Measurements from ENCODE around the gene ZNF324.

The ZNF324 gene

DNA sequence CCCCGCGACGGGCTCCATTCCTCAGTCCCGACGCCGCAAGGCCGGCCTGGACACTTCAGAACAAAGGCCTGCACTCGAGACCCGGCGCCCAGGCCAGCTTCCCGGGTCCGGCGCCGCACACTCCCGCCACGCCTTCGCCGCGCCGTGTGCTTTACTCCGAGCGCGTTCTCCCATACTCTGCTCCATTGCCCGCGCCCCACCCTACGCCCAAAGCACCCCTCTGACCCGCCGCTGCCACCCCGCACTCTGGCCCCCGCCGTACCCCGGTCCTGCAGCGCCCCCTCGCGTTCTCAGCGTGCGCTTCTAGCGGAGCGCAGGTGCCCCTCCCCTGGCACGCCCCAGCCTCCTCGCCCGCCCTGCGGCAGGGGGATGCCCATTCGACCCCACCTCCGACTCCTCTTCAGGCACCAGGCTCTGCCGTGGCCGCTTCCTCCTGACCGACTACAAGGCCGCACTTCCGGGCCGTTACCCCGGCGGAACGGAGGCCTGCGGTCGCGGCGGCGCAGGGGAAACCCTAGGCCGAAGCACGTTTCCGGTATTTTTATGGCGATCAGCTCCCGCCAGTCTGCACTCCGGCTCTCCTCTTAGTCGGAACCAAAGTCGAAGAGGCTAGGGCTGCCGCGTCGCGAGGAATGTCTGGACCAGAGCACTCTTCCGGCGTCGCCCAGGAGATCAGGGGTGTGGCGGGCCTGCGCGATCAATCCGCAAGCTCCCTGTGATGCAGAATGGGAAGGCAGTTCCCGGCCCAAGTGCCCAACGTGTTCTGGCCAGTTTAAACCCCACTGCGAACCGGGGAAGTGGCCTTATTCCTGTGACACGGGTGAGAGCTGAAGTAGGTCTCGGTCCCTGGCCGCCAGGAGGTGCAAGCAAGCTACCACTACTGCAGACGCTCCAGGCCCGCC is 52.7 kb downstream of the ZNF324 start, which contains the start of gene ZBTB45:
TSS of gene ZBTB45 (minus strand) at position 456 of the 902 bp plus-strand sequence. CDS start 2,137 bp downstream, outside the sequence.
- no peaks in the 10 kb centered on the region for H3K9me3 ChIP-seq (replicated peaks in 1 of 11)
- H3K36me3 ChIP-seq: peaks cover 17 to 30% (median 23%) of the 10 kb centered on the region in 11 experiments
- H3K4me3 ChIP-seq: peak within 1 kb of the TSS; percentile 69 to 91 (median 81)
- H3K9ac ChIP-seq: peak within 1 kb of the TSS; percentile 91 to 99 (median 95)
- peaks cover 38 to 58% (median 44%) of the 10 kb centered on the region in 10 experiments for H3K4me1 ChIP-seq
- H3K27me3 ChIP-seq: no peaks in the 10 kb centered on the region
- H4K20me1 ChIP-seq: peaks cover 8 to 37% (median 24%) of the 10 kb centered on the region in 11 experiments; a peak in 14 of 22 replicates
- no peak for TF ChIP-seq Cebpa-rat (IDR thresholded peaks at IDR 0.05)
- H3K4me2 ChIP-seq: peak within 1 kb of the TSS; percentile 92 to 100 (median 98)
- peak within 1 kb of the TSS; percentile 90 to 99 (median 94) for H3K27ac ChIP-seq

DNA sequence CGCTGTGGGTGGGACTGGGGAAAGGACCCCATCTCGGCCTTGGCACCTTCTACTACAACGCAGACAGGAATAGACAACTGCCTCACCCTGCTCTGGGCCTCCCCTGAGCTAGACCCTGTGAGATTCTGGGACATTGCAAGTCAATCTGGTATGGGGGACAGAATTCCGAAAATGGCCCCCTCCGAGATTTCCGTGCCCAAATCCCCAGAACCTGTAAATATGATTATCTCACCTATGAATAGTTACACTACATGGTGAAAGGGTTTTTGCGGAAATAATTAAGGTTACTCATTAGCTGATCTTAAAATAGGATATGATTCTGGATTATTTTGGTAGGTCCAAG is 53.3 kb downstream of the ZNF324 start:
- peak overlapping the region; percentile 92 to 100 (median 98) for H3K4me2 ChIP-seq
- H3K4me1 ChIP-seq: peaks cover 32 to 52% (median 38%) of the 10 kb centered on the region in 10 experiments
- H3K27ac ChIP-seq: peak overlapping the region; percentile 90 to 99 (median 94)
- no peaks in the 10 kb centered on the region for H3K27me3 ChIP-seq
- TF ChIP-seq Cebpa-rat (IDR thresholded peaks at IDR 0.05): no peak
- no peaks in the 10 kb centered on the region for H3K9me3 ChIP-seq (replicated peaks in 1 of 11)
- H3K36me3 ChIP-seq: peaks cover 17 to 25% (median 22%) of the 10 kb centered on the region in 11 experiments
- H4K20me1 ChIP-seq: peaks cover 8 to 36% (median 24%) of the 10 kb centered on the region in 11 experiments; a peak in 14 of 22 replicates
- peak overlapping the region; percentile 91 to 99 (median 95) for H3K9ac ChIP-seq
- H3K4me3 ChIP-seq: peak overlapping the region; percentile 69 to 91 (median 81)

DNA sequence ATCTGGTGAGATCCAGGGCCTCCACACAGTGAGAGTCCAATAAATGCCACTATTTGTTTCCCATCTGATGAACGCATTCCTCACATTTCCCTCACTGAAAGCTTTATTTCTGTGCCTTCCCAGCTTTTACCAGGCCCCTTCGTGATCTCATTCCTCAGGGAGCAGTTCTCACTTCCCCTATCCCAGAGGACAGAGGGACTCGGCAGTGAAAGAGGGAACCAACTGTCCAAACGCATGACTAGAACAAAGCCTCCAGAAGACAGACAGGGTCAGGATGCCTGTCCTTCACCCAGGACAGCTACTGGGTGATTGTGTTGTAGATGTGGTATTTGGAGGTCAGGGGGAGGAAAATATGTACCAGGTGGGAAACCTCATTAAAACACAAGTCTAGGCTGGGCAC is 54.8 kb downstream of the ZNF324 start:
- H3K9me3 ChIP-seq (replicated peaks in 1 of 11): no peaks in the 10 kb centered on the region
- TF ChIP-seq Cebpa-rat (IDR thresholded peaks at IDR 0.05): no peak
- peaks cover 7 to 10% (median 9%) of the 10 kb centered on the region in 11 experiments; a peak in 21 of 22 replicates for H3K36me3 ChIP-seq
- peak overlapping the region in 4 of 11 experiments; percentile 9 to 71 (median 14); a peak in 5 of 22 replicates for H3K4me2 ChIP-seq
- peak overlapping the region in 1 of 11 experiments; percentile 63; a peak in 2 of 22 replicates for H3K9ac ChIP-seq
- H3K27me3 ChIP-seq: no peaks in the 10 kb centered on the region
- peaks cover 23 to 40% (median 26%) of the 10 kb centered on the region in 10 experiments for H3K4me1 ChIP-seq
- peaks cover 8 to 22% (median 18%) of the 10 kb centered on the region in 11 experiments; a peak in 13 of 22 replicates for H4K20me1 ChIP-seq
- H3K4me3 ChIP-seq: no peak overlapping the region
- H3K27ac ChIP-seq: peak overlapping the region in 1 of 11 experiments; percentile 16; a peak in 1 of 22 replicates

DNA sequence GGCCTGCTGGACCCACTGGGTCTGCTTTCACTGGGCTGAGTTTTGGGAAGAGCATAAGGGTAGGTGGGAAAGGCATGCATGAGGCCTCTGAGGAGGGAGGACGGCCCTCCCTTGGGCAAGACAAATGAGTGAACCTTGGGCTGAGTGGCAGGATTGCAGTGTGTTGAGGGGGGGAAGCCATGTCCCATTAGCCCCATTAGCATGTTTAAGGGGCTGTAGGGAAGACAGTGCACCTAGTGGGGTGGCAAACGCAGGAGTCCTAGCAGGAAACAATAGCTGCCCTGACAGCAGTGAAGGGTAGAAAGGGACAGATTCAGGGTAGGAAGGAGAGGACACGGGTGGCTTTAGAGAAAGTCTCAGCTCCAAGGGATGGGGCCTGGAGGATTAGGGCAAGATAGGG is 55.8 kb downstream of the ZNF324 start:
- Histone ChIP-seq H3K4me2 (no peak overlapping the region), H3K4me1 (peaks cover 18 to 30% (median 19%) of the 10 kb centered on the region in 10 experiments), H4K20me1 (peaks cover 4 to 12% (median 10%) of the 10 kb centered on the region in 11 experiments; a peak in 13 of 22 replicates), H3K27ac (no peak overlapping the region), H3K4me3 (no peak overlapping the region), H3K36me3 (no peaks in the 10 kb centered on the region), H3K9ac (0 out of 22 replicates have a peak overlapping the region, but pooled peaks of 1 of the 11 experiments have one; percentile 4), H3K27me3 (no peaks in the 10 kb centered on the region), H3K9me3 (replicated peaks in 1 of 11) (no peaks in the 10 kb centered on the region)
- no peak for TF ChIP-seq Cebpa-rat (IDR thresholded peaks at IDR 0.05)
